RWPE1 (cell line): ENCODE results near the gene ZNF710.

Source experiments
- CTCF ChIA-PET: fragments of 350-600 bp; sonication (Branson Sonifier 250); formaldehyde crosslinking; extraction: SDS; loops from one replicate; lab custom pipeline; 2021; lab: Yijun Ruan, JAX
- POLR2A ChIA-PET: fragments of 400-600 bp; formaldehyde crosslinking; extraction: SDS; loops from one replicate; lab custom pipeline; 2020; ENCODE audit warnings: antibody characterized with exemption; ENCODE audit not compliant: low non-redundant PET; lab: Yijun Ruan, JAX
- DNase-seq: peaks from one replicate; pipeline ENCODE4 v3.0.0; 2012; ENCODE audit warnings: low spot score
- H3K27ac ChIP-seq: fragments of 450-650 bp; 2 replicates; pipeline ENCODE4 v1.5.1; 2017
- TF ChIP-seq, protein P1 (sequence below): fragments of 450-650 bp; conservative IDR thresholded peaks from 2 replicates; pipeline ENCODE4 v1.5.1; 2017; ENCODE audit warnings: low read depth, mild to moderate bottlenecking

The ZNF710 gene

DNA sequence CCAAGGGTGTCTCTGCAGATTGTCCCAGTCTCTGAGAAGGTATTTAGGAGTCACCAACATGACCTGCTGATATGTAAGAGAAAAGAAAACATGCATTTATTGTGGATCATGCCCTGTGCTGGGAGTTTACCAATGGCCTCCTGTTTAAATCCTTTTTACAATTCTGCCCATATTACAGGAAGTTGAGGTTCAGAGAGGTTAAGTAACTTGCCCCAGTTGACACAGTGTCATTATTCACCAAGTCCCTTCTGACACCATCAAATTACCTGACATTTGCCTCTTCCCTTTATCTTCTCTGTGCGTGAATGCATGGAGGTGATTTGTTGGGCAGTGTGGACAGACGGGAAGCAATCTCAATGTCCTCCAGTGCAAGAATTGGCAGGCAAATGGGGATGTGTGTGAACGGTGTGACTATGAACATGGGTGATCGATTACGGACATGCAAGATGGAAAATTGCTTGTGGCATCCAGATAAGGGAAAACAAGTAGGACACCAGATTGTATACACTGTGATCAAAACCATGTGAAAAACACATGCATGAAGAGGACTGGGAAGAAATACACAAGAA lies 27.3 kb downstream of the ZNF710 start:
- DNase-seq, result no peak
- ChIA-PET CTCF (no interaction called here), POLR2A (no interaction called here)
- no peak overlapping the region for H3K27ac ChIP-seq
- TF ChIP-seq, protein P1, sequence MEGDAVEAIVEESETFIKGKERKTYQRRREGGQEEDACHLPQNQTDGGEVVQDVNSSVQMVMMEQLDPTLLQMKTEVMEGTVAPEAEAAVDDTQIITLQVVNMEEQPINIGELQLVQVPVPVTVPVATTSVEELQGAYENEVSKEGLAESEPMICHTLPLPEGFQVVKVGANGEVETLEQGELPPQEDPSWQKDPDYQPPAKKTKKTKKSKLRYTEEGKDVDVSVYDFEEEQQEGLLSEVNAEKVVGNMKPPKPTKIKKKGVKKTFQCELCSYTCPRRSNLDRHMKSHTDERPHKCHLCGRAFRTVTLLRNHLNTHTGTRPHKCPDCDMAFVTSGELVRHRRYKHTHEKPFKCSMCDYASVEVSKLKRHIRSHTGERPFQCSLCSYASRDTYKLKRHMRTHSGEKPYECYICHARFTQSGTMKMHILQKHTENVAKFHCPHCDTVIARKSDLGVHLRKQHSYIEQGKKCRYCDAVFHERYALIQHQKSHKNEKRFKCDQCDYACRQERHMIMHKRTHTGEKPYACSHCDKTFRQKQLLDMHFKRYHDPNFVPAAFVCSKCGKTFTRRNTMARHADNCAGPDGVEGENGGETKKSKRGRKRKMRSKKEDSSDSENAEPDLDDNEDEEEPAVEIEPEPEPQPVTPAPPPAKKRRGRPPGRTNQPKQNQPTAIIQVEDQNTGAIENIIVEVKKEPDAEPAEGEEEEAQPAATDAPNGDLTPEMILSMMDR, result no peak

DNA sequence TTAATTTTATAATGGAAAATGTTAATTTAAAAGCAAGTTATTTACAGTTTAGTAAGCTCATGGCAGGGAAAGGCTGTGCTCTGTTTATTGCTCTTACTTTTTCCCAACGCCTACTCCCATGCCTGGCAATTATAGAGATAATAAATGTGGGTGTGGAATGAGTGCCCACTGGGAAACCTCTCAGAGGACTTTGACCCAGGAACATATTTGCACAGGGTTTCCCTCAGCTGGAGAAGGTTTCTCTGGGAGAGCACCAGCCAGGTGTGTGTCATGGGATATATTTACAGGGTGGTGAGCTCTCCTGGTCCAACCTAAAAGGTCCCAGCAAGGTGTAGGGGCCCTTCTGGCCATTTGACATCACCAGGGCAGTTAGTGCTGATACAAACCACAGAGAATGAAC lies 27.9 kb downstream of the ZNF710 start:
- POLR2A ChIA-PET, result no interaction called here

DNA sequence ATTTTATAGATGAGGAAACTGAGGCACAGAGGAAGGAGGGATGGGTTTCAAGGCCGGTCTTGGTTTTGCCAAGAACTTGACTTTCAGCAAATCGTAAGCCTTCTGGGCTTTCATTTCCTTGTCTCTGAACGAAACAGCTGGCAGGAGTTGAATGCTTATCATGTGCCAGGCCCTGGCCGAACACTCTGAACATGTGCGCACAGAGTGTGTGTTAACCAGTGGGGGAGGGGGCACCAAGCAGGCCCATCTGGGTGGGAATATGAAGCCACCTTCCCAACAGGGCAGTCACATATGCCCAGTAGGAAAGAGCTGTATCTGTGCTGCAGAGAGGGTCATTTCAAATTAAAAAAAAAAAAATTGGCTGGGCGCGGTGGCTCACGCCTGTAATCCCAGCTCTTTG lies 29.3 kb downstream of the ZNF710 start:
- TF ChIP-seq, protein P1, result no peak
- POLR2A ChIA-PET, result interaction anchor here (0.6 kb wide), 1 partner anchor 24 kb away, joined by 3 read pairs; no protein-coding TSS in a partner anchor
- no peak overlapping the region for H3K27ac ChIP-seq
- CTCF ChIA-PET, result interaction anchor here (1.0 kb wide), 1 partner anchor 156 kb away, joined by 3 read pairs; no protein-coding TSS in a partner anchor
- no peak for DNase-seq

More for the DNA sequence above, 27.9 kb downstream of the ZNF710 start:
- DNase-seq, result no peak
- CTCF ChIA-PET, result no interaction called here
- no peak overlapping the region for H3K27ac ChIP-seq
- TF ChIP-seq, protein P1, result no peak

DNA sequence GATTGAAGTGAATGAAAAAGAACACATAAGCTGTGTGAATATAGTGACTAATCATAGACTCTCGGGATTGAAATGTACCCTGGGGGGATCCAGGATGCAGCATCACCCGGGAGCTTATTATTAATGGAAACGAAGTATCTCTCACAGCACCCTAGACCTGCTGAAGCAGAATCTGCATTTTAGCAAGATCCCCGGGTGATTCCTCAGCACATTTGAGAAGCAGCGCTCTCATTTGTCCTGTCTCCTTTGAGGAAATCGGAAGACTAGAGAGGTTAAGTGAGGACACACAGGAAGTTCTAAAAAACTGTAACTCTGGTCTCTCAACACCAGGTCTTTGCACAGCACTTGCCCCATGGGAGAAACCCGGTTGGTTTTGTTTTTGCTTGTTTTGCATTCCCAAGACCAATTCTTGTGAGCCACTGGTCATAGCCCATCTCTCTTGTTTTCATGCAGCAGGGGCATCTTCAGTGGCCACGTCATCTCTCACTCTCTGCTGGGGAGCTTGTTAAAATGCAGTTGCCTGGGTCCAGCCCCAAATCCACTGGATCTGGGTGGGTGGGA lies 30.2 kb downstream of the ZNF710 start:
- POLR2A ChIA-PET, result interaction anchor here (0.8 kb wide), 1 partner anchor 10 kb away, joined by 5 read pairs; no protein-coding TSS in a partner anchor
- TF ChIP-seq, protein P1, result no peak
- H3K27ac ChIP-seq, result peak overlapping the region; percentile 22; the same call in 1 of the 2 replicates
- CTCF ChIA-PET, result interaction anchor here (1.8 kb wide), 1 partner anchor 40 kb away, joined by 4 read pairs; no protein-coding TSS in a partner anchor
- DNase-seq, result peak; percentile 64

DNA sequence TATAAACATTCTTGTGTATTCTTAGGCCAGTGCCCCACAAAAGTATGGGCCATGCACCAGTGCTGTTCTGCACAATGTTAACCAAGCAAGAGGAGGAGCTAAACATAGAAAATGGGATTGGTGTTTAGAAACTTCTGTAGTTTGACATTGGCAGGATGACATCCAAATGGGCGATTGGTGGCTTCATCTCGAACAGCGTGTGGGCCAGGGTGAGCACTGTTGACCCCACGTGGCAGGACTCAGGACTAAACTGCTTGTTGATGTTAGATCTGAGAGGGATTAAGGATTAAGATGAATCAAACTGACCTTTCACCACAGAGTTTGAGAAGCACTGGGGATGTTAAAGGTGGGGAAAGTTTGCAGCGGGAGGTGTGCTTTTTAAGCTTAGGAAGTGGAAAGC lies 31.9 kb downstream of the ZNF710 start:
- TF ChIP-seq, protein P1, result no peak
- CTCF ChIA-PET, result interaction anchor here (1.0 kb wide), 1 partner anchor 12 kb away, joined by 3 read pairs; no protein-coding TSS in a partner anchor
- H3K27ac ChIP-seq, result peak overlapping the region; percentile 24
- DNase-seq, result no peak
- POLR2A ChIA-PET, result no interaction called here

DNA sequence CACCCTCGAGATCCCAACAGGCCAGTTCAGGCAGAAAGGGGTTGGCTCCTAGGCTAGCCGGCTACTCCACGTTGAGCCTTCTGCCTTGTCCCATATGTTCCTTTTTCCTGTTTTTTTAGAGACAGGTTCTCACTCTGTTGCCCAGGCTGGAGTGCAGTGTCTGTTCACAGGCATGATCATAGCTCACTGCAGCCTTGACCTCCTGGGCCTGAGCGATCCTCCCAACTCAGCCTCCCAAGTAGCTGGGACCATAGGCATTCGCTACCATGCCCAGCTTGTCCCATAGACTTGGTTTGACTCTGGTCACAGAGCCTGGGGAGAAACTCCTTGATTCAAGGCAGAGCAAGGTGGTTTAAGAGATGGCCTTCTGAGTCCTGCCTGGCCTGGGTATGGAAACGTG lies 32.3 kb downstream of the ZNF710 start:
- CTCF ChIA-PET, result interaction anchor here (1.0 kb wide), 1 partner anchor 12 kb away, joined by 3 read pairs; no protein-coding TSS in a partner anchor
- peak overlapping the region; percentile 24 for H3K27ac ChIP-seq
- TF ChIP-seq, protein P1, result no peak
- no peak for DNase-seq
- POLR2A ChIA-PET, result no interaction called here
